ENCODE results near the gene CELF4.

DNA sequence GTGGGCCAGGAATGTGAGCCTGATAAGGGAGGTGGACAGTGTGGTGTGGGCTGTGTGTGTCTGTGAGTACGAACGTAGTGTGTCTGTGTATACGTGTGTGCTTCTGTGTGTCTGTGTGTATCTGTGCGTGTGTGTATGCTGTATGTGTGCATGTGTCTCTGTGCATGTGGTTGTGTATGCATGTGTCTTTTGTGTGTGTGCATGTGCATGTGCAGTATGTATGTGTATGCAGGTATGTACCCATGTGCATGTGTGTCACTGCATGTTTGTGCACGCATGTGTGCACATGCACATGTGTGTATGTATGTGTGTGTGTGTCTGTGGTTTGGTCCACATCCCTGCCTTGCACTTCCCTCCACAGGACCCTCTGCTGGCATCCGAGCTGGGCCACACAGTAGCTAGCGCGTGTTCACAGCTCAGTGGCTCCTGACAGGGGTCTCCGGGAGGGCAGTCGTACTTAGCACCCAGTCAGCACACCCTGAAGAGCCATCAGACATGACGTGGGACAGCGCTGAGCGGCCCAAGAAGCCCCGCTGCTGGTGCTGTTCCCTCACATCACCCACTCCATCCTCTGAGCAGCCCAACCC lies 114.3 kb downstream of the CELF4 start:
- TF ChIP-seq, protein P1, sequence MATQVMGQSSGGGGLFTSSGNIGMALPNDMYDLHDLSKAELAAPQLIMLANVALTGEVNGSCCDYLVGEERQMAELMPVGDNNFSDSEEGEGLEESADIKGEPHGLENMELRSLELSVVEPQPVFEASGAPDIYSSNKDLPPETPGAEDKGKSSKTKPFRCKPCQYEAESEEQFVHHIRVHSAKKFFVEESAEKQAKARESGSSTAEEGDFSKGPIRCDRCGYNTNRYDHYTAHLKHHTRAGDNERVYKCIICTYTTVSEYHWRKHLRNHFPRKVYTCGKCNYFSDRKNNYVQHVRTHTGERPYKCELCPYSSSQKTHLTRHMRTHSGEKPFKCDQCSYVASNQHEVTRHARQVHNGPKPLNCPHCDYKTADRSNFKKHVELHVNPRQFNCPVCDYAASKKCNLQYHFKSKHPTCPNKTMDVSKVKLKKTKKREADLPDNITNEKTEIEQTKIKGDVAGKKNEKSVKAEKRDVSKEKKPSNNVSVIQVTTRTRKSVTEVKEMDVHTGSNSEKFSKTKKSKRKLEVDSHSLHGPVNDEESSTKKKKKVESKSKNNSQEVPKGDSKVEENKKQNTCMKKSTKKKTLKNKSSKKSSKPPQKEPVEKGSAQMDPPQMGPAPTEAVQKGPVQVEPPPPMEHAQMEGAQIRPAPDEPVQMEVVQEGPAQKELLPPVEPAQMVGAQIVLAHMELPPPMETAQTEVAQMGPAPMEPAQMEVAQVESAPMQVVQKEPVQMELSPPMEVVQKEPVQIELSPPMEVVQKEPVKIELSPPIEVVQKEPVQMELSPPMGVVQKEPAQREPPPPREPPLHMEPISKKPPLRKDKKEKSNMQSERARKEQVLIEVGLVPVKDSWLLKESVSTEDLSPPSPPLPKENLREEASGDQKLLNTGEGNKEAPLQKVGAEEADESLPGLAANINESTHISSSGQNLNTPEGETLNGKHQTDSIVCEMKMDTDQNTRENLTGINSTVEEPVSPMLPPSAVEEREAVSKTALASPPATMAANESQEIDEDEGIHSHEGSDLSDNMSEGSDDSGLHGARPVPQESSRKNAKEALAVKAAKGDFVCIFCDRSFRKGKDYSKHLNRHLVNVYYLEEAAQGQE (IDR thresholded peaks at IDR 0.05; ENCODE audit: low read depth), result no peak
- TF ChIP-seq ZBTB7A (IDR thresholded peaks at IDR 0.05; ENCODE audit: low read depth) (no peak), TEAD4 (IDR thresholded peaks at IDR 0.05) (no peak), RAD21 (IDR thresholded peaks at IDR 0.05; ENCODE audit: low read depth) (no peak), EP300 (IDR thresholded peaks at IDR 0.05; ENCODE audit: borderline replicate concordance) (no peak), TCF12 (IDR thresholded peaks at IDR 0.05; ENCODE audit: low read depth) (no peak)
- TF ChIP-seq, protein P2, sequence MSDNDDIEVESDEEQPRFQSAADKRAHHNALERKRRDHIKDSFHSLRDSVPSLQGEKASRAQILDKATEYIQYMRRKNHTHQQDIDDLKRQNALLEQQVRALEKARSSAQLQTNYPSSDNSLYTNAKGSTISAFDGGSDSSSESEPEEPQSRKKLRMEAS (IDR thresholded peaks at IDR 0.05), result no peak

Data from Ishikawa (cell line).